Endothelial cell of umbilical vein (primary cell): ENCODE results near the gene KCNK15.

Experiments used
- CTCF ChIP-seq, 2 donors: IDR thresholded peaks; 1 replicate in 1 of 2; 2 replicates in 1 of 2; pipeline ENCODE4 v1.5.1; 2011; ENCODE audit warnings: low read length in 2 of 2, mild to moderate bottlenecking in 2 of 2, moderate library complexity in 2 of 2, control low read depth in 1 of 2, inconsistent platforms in 1 of 2, low read depth in 1 of 2; ENCODE audit not compliant: insufficient read depth in 1 of 2; ENCODE audit errors: extremely low read depth in 1 of 2
- EZH2 ChIP-seq: IDR thresholded peaks from 2 replicates; pipeline ENCODE4 v1.6.1; 2012; ENCODE audit warnings: borderline replicate concordance, low read depth, mild to moderate bottlenecking, moderate library complexity, low read length, inconsistent platforms; ENCODE audit not compliant: severe bottlenecking
- MYC ChIP-seq: IDR thresholded peaks from one replicate; pipeline ENCODE4 v1.6.1; 2011; ENCODE audit warnings: mild to moderate bottlenecking, low read depth, low read length
- POLR2A ChIP-seq: IDR thresholded peaks from 2 replicates; pipeline ENCODE4 v1.6.1; 2012; ENCODE audit warnings: low read depth, mild to moderate bottlenecking, control low read depth, low read length

GRCh38 chr20:44787299-44787698 lies 41.6 kb downstream of the KCNK15 start:
- TF ChIP-seq POLR2A (no peak), CTCF (IDR thresholded peaks at IDR 0.05; ENCODE audit: extremely low read depth in 1 of 2, insufficient read depth in 1 of 2, low read depth in 1 of 2, low read length in 2 of 2) (no peak), EZH2 (no peak), MYC (no peak)
